A549 (cell line): ENCODE results near the gene VIL1. TPM values are rescaled to one million over a fixed set of nuclear protein-coding genes. Genes with fewer than 3 reads are reported as not detected.
A peak's percentile ranks its signal among the peaks of the same experiment; 100 is the strongest.

ENCODE experiments used
- ATAC-seq, 2 experiments: fragments of 200-7000 bp in 1 of 2; fragments of >200 bp in 1 of 2; cut with Nextera tagmentation in 1 of 2; cut with Tn5 transposase in 1 of 2; 3 replicates each; pipeline versions ENCODE4 v1.8.0 to v1.9.1; 2018 to 2020; ENCODE audit warnings: mild to moderate bottlenecking in 1 of 2, moderate library complexity in 1 of 2
- CTCF ChIA-PET: fragments of 300-600 bp; sonication (Branson Sonifier 250); formaldehyde crosslinking; extraction: SDS; loops from one replicate; lab custom pipeline; 2021; ENCODE audit warnings: antibody characterized with exemption, inconsistent platforms; lab: Yijun Ruan, JAX
- POLR2A ChIA-PET: fragments of 350-600 bp; formaldehyde crosslinking; extraction: SDS; loops from one replicate; lab custom pipeline; 2021; ENCODE audit warnings: antibody characterized with exemption, inconsistent platforms; lab: Yijun Ruan, JAX
- DNase-seq, 2 experiments: peaks; one replicate each; pipeline versions ENCODE4 v3.0.0 to v3.0.0-alpha.2; 2011 to 2016; ENCODE audit warnings: low read depth in 1 of 2, low spot score in 1 of 2
- FAIRE-seq: peaks from 2 replicates; lab custom pipeline; 2011; peaks lifted over from hg19 to GRCh38; lab: Jason Lieb, UNC
- H3K27ac ChIP-seq, 2 experiments: fragments of >200 bp; sonication (Bioruptor Twin); formaldehyde crosslinking; 3 replicates each; pipeline ENCODE4 v1.5.1; 2016 to 2017
- H3K4me1 ChIP-seq: fragments of >200 bp; sonication (Bioruptor Twin); formaldehyde crosslinking; 3 replicates; pipeline ENCODE4 v1.6.1; 2016
- H3K4me2 ChIP-seq: fragments of >200 bp; sonication (Bioruptor Twin); formaldehyde crosslinking; 3 replicates; pipeline ENCODE4 v1.6.1; 2016
- H3K4me3 ChIP-seq: fragments of >200 bp; sonication (Bioruptor Twin); formaldehyde crosslinking; 3 replicates; pipeline ENCODE4 v1.5.1; 2016
- H3K9me3 ChIP-seq: fragments of >200 bp; sonication (Bioruptor Twin); formaldehyde crosslinking; 3 replicates; pipeline ENCODE4 v1.6.1; 2016
- CHD2 ChIP-seq: fragments of 150-350 bp; IDR thresholded peaks from 2 replicates; pipeline ENCODE4 v1.6.1; 2014; ENCODE audit warnings: low read length; ENCODE audit not compliant: partially characterized antibody
- CHD4 ChIP-seq: fragments of 200-600 bp; sonication (generic); IDR thresholded peaks from 2 replicates; pipeline ENCODE4 v1.6.1; 2016; ENCODE audit warnings: antibody characterized with exemption, mild to moderate bottlenecking, borderline replicate concordance
- E2F6 ChIP-seq: IDR thresholded peaks from 2 replicates; pipeline ENCODE4 v1.6.1; 2012; ENCODE audit warnings: low read depth, borderline replicate concordance
- ELK1 ChIP-seq: fragments of 150-350 bp; IDR thresholded peaks from 2 replicates; pipeline ENCODE4 v1.6.1; 2014; ENCODE audit warnings: low read depth, mild to moderate bottlenecking, low read length
- HEYL ChIP-seq: fragments of 250-450 bp; sonication (Bioruptor Pico); IDR thresholded peaks from 2 replicates; pipeline ENCODE4 v1.8.0; 2021; ENCODE audit warnings: mild to moderate bottlenecking, moderate library complexity
- HMGXB4 ChIP-seq: fragments of 250-450 bp; sonication (Bioruptor Pico); IDR thresholded peaks from 2 replicates; pipeline ENCODE4 v1.5.0; 2021; ENCODE audit warnings: mild to moderate bottlenecking, moderate library complexity, borderline replicate concordance
- JUN ChIP-seq, 2 experiments: fragments of >200 bp; sonication (Bioruptor Twin); formaldehyde crosslinking; IDR thresholded peaks; 2 replicates in 1 of 2; 3 replicates in 1 of 2; pipeline ENCODE4 v1.6.1; 2016 to 2017
- KDM5A ChIP-seq: fragments of 200-600 bp; sonication (generic); IDR thresholded peaks from 2 replicates; pipeline ENCODE4 v1.6.1; 2016; ENCODE audit warnings: antibody characterized with exemption, mild to moderate bottlenecking
- MAZ ChIP-seq: fragments of 150-350 bp; IDR thresholded peaks from 2 replicates; pipeline ENCODE4 v1.6.1; 2014; ENCODE audit warnings: antibody characterized with exemption, low read depth, low read length, borderline replicate concordance
- MYC ChIP-seq: IDR thresholded peaks from 2 replicates; pipeline ENCODE4 v1.6.1; 2012; ENCODE audit warnings: mild to moderate bottlenecking, inconsistent platforms, low read length, improper control_type of control experiment, borderline replicate concordance
- NPAS2 ChIP-seq: fragments of 250-450 bp; sonication (Bioruptor Pico); IDR thresholded peaks from 2 replicates; pipeline ENCODE4 v1.8.0; 2022; ENCODE audit warnings: mild to moderate bottlenecking, moderate library complexity, borderline replicate concordance
- NR3C1 ChIP-seq: fragments of >200 bp; sonication (Bioruptor Twin); formaldehyde crosslinking; IDR thresholded peaks from 3 replicates; pipeline ENCODE4 v1.6.1; 2017
- PHF8 ChIP-seq: fragments of 200-600 bp; sonication (generic); IDR thresholded peaks from 2 replicates; pipeline ENCODE4 v1.6.1; 2016; ENCODE audit warnings: low read depth, mild to moderate bottlenecking, antibody characterized with exemption, moderate library complexity, borderline replicate concordance
- POLR2AphosphoS2 ChIP-seq: conservative IDR thresholded peaks from 2 replicates; pipeline ENCODE4 v1.6.1; 2012; ENCODE audit warnings: low read length, improper control_type of control experiment, inconsistent platforms
- RCOR1 ChIP-seq: fragments of 150-350 bp; IDR thresholded peaks from 2 replicates; pipeline ENCODE4 v1.6.1; 2014; ENCODE audit warnings: antibody characterized with exemption, low read length, low read depth
- RNF2 ChIP-seq: fragments of 200-600 bp; sonication (generic); IDR thresholded peaks from 2 replicates; pipeline ENCODE4 v1.6.1; 2016; ENCODE audit warnings: low read depth, mild to moderate bottlenecking, antibody characterized with exemption, moderate library complexity, borderline replicate concordance
- SREBF2 ChIP-seq: fragments of 450-650 bp; IDR thresholded peaks from 2 replicates; pipeline ENCODE4 v1.6.1; 2014; ENCODE audit warnings: mild to moderate bottlenecking, moderate library complexity
- TFCP2L1 ChIP-seq: fragments of 250-450 bp; sonication (Bioruptor Pico); IDR thresholded peaks from 2 replicates; pipeline ENCODE4 v1.5.0; 2021; ENCODE audit warnings: mild to moderate bottlenecking
- ZC3H11A ChIP-seq: fragments of 450-650 bp; IDR thresholded peaks from 2 replicates; pipeline ENCODE4 v1.6.1; 2014; ENCODE audit warnings: antibody characterized with exemption, mild to moderate bottlenecking
- ZNF302 ChIP-seq: fragments of 250-450 bp; sonication (Bioruptor Pico); IDR thresholded peaks from 2 replicates; pipeline ENCODE4 v1.9.0; 2021; ENCODE audit warnings: inconsistent platforms, mild to moderate bottlenecking, moderate library complexity
- WGBS: methylation state at CpG from one replicate; pipeline ENCODE4 v1.1.6; 2017; ENCODE audit errors: missing lambda C conversion rate; 5-methylcytosine and 5-hydroxymethylcytosine counted together
- polyA plus RNA-seq, 4 experiments: library from polyadenylated mRNA; depleted of rRNA in 3 of 4; stranded (reverse); fragments of >200 nt; fragmentation: RNase III in 1 of 4; extraction: RNeasy Plus Mini Kit Qiagen cat#74134 plus additional on column Dnase treatment in 1 of 4; gene quantifications; 2 replicates in 3 of 4; 3 replicates in 1 of 4; pipeline ENCODE4 v1.2.3, GENCODE V29; 2011 to 2017
- TF ChIP-seq, protein P1 (sequence below): IDR thresholded peaks from 2 replicates; pipeline ENCODE4 v1.6.1; 2012

Gene VIL1
- polyA plus RNA-seq, 2 of the 4 experiments (the other 2 are of a cell fraction): 1.9 to 2.3 TPM

DNA sequence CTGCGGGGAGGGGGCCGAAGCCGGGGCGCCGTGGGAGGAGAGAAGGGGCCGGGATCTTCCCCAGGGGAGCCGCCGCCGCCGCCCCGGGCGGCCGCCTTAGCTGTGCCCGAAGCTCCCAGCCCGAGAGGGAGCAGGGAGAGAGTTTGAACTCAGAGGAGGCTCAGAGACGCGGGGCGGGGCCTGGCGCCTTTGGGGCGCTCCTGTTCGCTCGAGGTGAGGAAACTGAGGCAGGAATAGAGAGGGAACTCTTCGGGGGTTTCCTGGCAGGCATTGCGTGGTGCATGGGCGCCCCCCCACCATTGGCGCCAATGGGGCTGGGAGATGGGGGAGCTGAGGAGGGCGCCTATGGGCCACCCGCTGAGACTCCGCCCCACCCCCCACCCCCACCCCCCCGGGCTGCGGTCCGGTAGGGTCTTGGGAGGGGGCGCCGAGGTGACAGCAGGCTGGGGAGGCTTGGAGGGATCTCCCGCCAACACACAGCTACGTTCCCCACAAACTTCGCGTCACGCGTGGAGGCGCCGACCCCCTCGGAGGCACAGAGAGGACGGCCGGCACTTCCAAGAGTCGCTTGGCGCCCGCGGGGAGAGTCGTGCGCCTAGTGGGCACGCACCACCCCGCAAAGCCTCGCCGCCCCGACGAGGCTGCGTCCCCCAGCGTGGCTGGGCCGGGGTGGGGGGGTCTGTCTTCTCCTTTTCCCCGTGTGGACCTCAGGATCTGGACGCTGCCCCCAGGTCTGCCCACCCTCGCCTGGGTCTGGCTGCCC, 18.6 kb upstream of the VIL1 start:
- peak in 1 of 2 experiments; percentile 9; a peak in 3 of 6 replicates for ATAC-seq
- no peaks in the 10 kb centered on the region for H3K9me3 ChIP-seq
- H3K4me2 ChIP-seq: peak overlapping the region; percentile 90
- peak in 1 of 2 experiments; percentile 41 for DNase-seq
- FAIRE-seq: no peak
- peaks cover 41% of the 10 kb centered on the region for H3K4me1 ChIP-seq
- peak overlapping the region; percentile 98 to 100 for H3K27ac ChIP-seq
- CTCF ChIA-PET: interaction anchor here (1.1 kb wide), 1 partner anchor 99 kb away, joined by 4 read pairs; no protein-coding TSS in a partner anchor
- POLR2A ChIA-PET: interaction anchor here (0.6 kb wide), 1 partner anchor 221 kb away, joined by 7 read pairs; no protein-coding TSS in a partner anchor
- WGBS: 3% methylated on average over 13 of the region's 63 CpGs
- peak overlapping the region; percentile 94 for H3K4me3 ChIP-seq
- TF ChIP-seq JUN (IDR thresholded peaks at IDR 0.05): peak in 1 of 2 experiments; percentile 2; a peak in 2 of 5 replicates
- TF ChIP-seq, protein P1, sequence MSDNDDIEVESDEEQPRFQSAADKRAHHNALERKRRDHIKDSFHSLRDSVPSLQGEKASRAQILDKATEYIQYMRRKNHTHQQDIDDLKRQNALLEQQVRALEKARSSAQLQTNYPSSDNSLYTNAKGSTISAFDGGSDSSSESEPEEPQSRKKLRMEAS: peak; percentile 47; the same call in 1 of the 2 replicates
- no peak for TF ChIP-seq RCOR1
- no peak for TF ChIP-seq CHD2
- no peak for TF ChIP-seq SREBF2
- TF ChIP-seq ZNF302 (CRISPR knock-in tag): no peak

DNA sequence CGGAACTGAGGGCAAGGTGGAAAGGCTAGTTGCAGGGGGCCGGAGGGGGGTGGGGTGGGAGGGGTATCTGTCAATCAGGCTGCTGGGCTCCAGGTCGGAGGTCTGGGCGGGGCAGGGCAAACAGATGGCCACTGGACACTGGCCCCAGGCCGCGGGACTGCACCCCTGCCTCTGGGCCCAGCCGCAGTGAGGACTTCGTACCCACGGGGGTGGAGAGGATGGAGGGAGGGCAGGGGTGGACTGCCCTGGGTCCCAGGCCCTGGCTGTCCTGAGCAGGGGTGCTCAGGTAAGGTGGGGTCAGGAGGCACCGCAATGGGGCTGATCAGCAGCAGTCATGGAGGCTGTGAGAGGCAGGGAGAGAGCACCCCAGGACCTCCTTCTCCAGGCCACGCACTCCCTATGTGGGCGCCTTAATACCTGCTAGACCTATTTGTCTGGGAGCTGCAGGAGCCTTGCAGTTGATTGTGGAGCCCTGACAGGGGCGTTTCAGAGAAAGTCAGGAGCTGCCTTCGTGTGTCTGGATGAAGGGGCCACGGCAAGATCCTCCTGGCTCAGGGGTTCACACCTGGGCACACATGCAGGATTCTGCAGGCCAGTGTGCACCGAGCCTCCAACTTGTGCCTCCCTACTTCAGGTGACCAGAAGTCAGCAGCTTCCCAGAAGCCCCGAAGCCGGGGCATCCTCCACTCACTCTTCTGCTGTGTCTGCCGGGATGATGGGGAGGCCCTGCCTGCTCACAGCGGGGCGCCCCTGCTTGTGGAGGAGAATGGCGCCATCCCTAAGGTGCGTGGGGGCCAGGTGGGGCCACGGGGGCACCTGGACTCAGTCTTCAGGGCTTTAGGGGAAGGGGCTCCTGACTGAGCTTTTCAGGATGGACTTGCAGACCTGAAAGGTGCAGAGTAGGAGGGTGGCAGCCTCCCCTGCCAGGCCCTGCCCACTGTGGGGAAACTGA, 17.7 kb upstream of the VIL1 start:
- FAIRE-seq: no peak
- Histone ChIP-seq H3K4me2 (peak overlapping the region; percentile 90), H3K4me3 (peak overlapping the region; percentile 94), H3K4me1 (peaks cover 44% of the 10 kb centered on the region), H3K27ac (peak overlapping the region; percentile 98 to 100), H3K9me3 (no peaks in the 10 kb centered on the region)
- no peak for ATAC-seq
- peak in 1 of 2 experiments; percentile 14 for DNase-seq
- POLR2A ChIA-PET: interaction anchor here (0.6 kb wide), 1 partner anchor 220 kb away, joined by 7 read pairs; no protein-coding TSS in a partner anchor
- CTCF ChIA-PET: interaction anchor here (0.8 to 1.1 kb wide), 4 partner anchors 39 to 99 kb away, joined by 3 to 4 read pairs (median 3); no protein-coding TSS in a partner anchor
- 83% methylated on average over 12 of the region's 24 CpGs for WGBS
- TF ChIP-seq MAZ (no peak), HEYL (CRISPR knock-in tag) (no peak), E2F6 (no peak), CHD4 (no peak), ELK1 (no peak), HMGXB4 (CRISPR knock-in tag) (no peak), POLR2AphosphoS2 (no peak), KDM5A (no peak), NPAS2 (CRISPR knock-in tag) (no peak), PHF8 (no peak), MYC (no peak), RCOR1 (no peak), NR3C1 (no peak), TFCP2L1 (CRISPR knock-in tag) (no peak), ZC3H11A (no peak), RNF2 (no peak)
- TF ChIP-seq, all 56 proteins: peak for 0
